K562 (cell line): ENCODE measurements around the gene FASTK.

Source experiments
- CBFB ChIP-seq: sonication (generic); formaldehyde crosslinking; IDR thresholded peaks from 2 replicates; pipeline ENCODE4 v1.4.0; 2020; ENCODE audit warnings: mild to moderate bottlenecking, missing genetic modification reagents
- EP400 ChIP-seq: fragments of 450-650 bp; IDR thresholded peaks from 2 replicates; pipeline ENCODE4 v1.6.1; 2017; ENCODE audit warnings: antibody characterized with exemption, mild to moderate bottlenecking, moderate library complexity
- IRF2 ChIP-seq: sonication (generic); formaldehyde crosslinking; IDR thresholded peaks from 2 replicates; pipeline ENCODE4 v1.8.1; 2022; ENCODE audit warnings: mild to moderate bottlenecking, missing genetic modification reagents
- MTA1 ChIP-seq: fragments of 450-650 bp; IDR thresholded peaks from 2 replicates; pipeline ENCODE4 v1.6.1; 2017; ENCODE audit warnings: borderline replicate concordance
- MXI1 ChIP-seq: IDR thresholded peaks from 2 replicates; pipeline ENCODE4 v1.6.1; 2011; ENCODE audit warnings: low read depth, mild to moderate bottlenecking, improper control_type of control experiment, low read length
- RAD51 ChIP-seq: fragments of 450-650 bp; IDR thresholded peaks from 2 replicates; pipeline ENCODE4 v1.7.1; 2016; ENCODE audit warnings: low read depth, mild to moderate bottlenecking, borderline replicate concordance
- SIN3A ChIP-seq, 2 experiments: fragments of 150-350 bp in 1 of 2; IDR thresholded peaks; 2 replicates each; pipeline ENCODE4 v1.6.1; 2011 to 2016; ENCODE audit warnings: borderline replicate concordance in 2 of 2, low read depth in 2 of 2, low read length in 2 of 2, mild to moderate bottlenecking in 2 of 2, moderate library complexity in 2 of 2; ENCODE audit not compliant: control insufficient read depth in 1 of 2
- YY1 ChIP-seq, 3 experiments: IDR thresholded peaks; 2 replicates each; pipeline ENCODE4 v1.6.1; 2011; ENCODE audit warnings: low read length in 2 of 3, mild to moderate bottlenecking in 2 of 3, moderate library complexity in 2 of 3, borderline replicate concordance in 1 of 3, control low read depth in 1 of 3, low read depth in 1 of 3; ENCODE audit not compliant: insufficient read depth in 3 of 3, insufficient replicate concordance in 2 of 3, control insufficient read depth in 1 of 3, insufficient read length in 1 of 3; ENCODE audit errors: extremely low read depth in 1 of 3
- TF ChIP-seq, protein P1 (sequence below): IDR thresholded peaks from 2 replicates; pipeline ENCODE4 v1.6.1; 2011; ENCODE audit warnings: borderline replicate concordance, low read depth, mild to moderate bottlenecking, moderate library complexity, low read length; ENCODE audit not compliant: insufficient read depth, poor library complexity, severe bottlenecking
- TF ChIP-seq, protein P2 (sequence below): sonication (generic); formaldehyde crosslinking; IDR thresholded peaks from 2 replicates; pipeline ENCODE4 v1.8.1; 2022; ENCODE audit warnings: missing genetic modification reagents

DNA sequence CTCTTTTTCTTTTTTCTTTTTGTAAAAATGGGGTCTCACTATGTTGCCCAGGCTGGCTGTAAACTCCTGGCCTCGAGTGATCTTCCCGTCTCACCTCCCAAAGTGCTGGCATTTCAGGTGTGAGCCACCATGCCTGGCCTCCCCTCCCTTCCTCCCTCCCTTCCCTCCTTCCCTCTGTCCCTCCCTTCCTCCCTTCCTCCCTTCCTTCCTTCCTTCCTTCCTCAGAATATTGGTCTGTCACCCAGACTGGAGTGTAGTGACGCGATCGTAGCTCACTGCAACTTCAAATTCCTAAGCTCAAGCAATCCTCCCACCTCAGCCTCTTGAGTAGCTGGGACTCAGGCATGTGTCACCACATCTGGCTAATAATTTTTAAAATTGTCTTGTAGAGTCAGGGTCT lies 14.1 kb upstream of the FASTK start:
- TF ChIP-seq EP400 (no peak), RAD51 (no peak), CBFB (CRISPR knock-in tag) (no peak), MXI1 (no peak), IRF2 (no peak), YY1 (IDR thresholded peaks at IDR 0.05; ENCODE audit: borderline replicate concordance in 1 of 3, control insufficient read depth in 1 of 3, extremely low read depth in 1 of 3, insufficient read depth in 3 of 3, insufficient read length in 1 of 3, insufficient replicate concordance in 2 of 3, low read depth in 1 of 3, low read length in 2 of 3) (no peak), SIN3A (IDR thresholded peaks at IDR 0.05; ENCODE audit: borderline replicate concordance in 2 of 2, control insufficient read depth in 1 of 2, low read depth in 2 of 2, low read length in 2 of 2) (no peak), MTA1 (0 out of 2 replicates have a peak, but pooled peaks have one; percentile 18)
- TF ChIP-seq, protein P1, sequence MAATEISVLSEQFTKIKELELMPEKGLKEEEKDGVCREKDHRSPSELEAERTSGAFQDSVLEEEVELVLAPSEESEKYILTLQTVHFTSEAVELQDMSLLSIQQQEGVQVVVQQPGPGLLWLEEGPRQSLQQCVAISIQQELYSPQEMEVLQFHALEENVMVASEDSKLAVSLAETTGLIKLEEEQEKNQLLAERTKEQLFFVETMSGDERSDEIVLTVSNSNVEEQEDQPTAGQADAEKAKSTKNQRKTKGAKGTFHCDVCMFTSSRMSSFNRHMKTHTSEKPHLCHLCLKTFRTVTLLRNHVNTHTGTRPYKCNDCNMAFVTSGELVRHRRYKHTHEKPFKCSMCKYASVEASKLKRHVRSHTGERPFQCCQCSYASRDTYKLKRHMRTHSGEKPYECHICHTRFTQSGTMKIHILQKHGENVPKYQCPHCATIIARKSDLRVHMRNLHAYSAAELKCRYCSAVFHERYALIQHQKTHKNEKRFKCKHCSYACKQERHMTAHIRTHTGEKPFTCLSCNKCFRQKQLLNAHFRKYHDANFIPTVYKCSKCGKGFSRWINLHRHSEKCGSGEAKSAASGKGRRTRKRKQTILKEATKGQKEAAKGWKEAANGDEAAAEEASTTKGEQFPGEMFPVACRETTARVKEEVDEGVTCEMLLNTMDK, result no peak
- TF ChIP-seq, protein P2, sequence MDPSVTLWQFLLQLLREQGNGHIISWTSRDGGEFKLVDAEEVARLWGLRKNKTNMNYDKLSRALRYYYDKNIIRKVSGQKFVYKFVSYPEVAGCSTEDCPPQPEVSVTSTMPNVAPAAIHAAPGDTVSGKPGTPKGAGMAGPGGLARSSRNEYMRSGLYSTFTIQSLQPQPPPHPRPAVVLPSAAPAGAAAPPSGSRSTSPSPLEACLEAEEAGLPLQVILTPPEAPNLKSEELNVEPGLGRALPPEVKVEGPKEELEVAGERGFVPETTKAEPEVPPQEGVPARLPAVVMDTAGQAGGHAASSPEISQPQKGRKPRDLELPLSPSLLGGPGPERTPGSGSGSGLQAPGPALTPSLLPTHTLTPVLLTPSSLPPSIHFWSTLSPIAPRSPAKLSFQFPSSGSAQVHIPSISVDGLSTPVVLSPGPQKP, result no peak
